ENCODE data around the gene NFIB.

NFIB gene

DNA sequence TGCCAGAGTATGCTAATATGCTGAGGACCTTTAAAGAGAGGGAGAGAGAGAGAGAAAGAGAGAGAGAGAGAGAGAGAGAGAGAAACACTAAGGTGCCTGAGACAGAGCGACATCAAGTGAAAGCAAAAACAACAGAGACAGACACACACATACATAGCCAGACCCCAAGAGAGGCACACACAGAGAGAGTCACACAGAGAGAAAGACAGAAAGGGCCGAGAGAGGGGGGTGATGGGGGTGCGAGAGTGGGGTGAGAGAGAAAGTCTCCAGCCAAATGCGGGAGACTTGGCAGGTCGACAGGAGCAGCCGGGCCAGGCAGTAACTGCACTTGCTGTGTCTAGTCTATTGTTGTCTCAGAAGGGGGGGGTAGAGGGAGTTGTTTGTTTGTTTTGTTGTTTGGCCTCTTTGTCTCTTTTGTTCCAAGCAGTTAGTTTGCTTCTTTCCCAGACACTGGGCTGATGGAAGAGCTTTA lies 30.1 kb upstream of the NFIB start:
- Histone ChIP-seq H3K27me3 (ENCODE audit: control insufficient read depth, insufficient read depth, low read length) (peaks cover 99% of the 10 kb centered on the region), H3K27ac (ENCODE audit: low read depth, low read length) (no peak overlapping the region), H3K9ac (ENCODE audit: low read length) (peak overlapping the region; percentile 22), H3K4me1 (ENCODE audit: control insufficient read depth, insufficient read depth, low read length) (peaks cover 34% of the 10 kb centered on the region), H3K36me3 (ENCODE audit: control insufficient read depth, insufficient read depth, low read length) (no peaks in the 10 kb centered on the region), H3K9me3 (ENCODE audit: control insufficient read depth, insufficient read depth, low read depth, low read length) (no peaks in the 10 kb centered on the region), H3K4me3 (ENCODE audit: low read depth, low read length) (peak overlapping the region; percentile 82)

DNA sequence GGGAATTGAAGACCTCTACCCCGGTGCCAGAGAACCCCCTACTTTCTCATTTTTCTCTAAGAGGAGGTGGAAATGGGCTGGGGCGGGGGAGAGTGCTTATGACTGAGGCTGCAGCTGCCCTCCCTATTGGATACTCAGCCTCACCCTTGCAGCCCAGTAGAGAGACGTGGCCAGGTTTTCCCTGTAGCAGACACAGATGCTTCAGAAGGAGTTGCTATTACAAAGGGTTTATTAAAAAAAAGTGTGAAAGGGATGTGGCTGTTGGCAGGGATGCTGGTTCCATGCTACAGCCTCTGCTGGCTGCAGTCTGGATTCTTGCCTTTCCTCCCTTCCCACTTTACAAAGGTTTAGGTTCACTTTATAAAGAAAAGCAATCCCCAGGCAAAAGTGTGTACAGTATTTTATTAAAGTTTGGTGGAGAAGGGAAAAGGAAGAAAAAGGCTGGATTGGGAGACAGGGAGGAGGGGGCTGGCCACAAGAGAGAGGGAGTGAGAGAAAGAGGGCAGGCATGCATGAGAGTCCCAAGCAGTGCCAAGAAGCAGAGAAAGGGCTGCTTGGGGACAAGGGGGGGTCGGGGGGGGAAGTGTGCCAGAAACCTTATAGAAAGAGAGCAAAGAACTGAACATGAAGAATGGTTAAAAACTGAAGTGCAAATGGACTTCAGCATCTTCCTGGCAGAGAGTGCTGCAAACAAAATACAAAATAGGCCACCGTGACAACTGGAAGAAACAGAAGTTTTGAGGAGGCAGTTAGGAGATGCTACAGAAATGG lies 29.5 kb upstream of the NFIB start:
- Histone ChIP-seq H3K27ac (ENCODE audit: low read depth, low read length) (no peak overlapping the region), H3K36me3 (ENCODE audit: control insufficient read depth, insufficient read depth, low read length) (no peaks in the 10 kb centered on the region), H3K4me1 (ENCODE audit: control insufficient read depth, insufficient read depth, low read length) (peaks cover 32% of the 10 kb centered on the region), H3K27me3 (ENCODE audit: control insufficient read depth, insufficient read depth, low read length) (peaks cover 99% of the 10 kb centered on the region), H3K4me3 (ENCODE audit: low read depth, low read length) (peak overlapping the region; percentile 82), H3K9ac (ENCODE audit: low read length) (peak overlapping the region; percentile 22), H3K9me3 (ENCODE audit: control insufficient read depth, insufficient read depth, low read depth, low read length) (no peaks in the 10 kb centered on the region)

DNA sequence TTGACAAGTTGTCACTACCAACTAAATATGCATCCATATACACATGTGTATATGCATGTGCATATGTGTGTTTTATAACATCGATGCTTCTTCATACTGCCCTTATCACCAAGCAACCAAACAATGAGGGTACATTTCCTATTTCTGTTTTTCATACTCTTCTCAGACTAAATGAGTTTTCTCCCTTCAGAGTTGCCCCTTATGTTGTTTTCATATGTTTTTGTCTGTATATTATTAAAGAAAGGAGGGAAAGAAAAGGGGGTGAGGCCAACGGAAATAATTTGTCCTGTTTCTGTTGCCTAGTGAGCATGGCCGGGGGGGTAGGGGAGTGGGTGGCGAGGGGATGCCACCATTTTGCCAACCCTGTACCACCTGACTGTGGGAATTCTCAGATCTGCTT lies 28.8 kb upstream of the NFIB start:
- Histone ChIP-seq H3K27me3 (ENCODE audit: control insufficient read depth, insufficient read depth, low read length) (peaks cover 94% of the 10 kb centered on the region), H3K4me3 (ENCODE audit: low read depth, low read length) (no peak overlapping the region), H3K36me3 (ENCODE audit: control insufficient read depth, insufficient read depth, low read length) (no peaks in the 10 kb centered on the region), H3K9ac (ENCODE audit: low read length) (no peak overlapping the region), H3K4me1 (ENCODE audit: control insufficient read depth, insufficient read depth, low read length) (peaks cover 32% of the 10 kb centered on the region), H3K9me3 (ENCODE audit: control insufficient read depth, insufficient read depth, low read depth, low read length) (no peaks in the 10 kb centered on the region), H3K27ac (ENCODE audit: low read depth, low read length) (no peak overlapping the region)

DNA sequence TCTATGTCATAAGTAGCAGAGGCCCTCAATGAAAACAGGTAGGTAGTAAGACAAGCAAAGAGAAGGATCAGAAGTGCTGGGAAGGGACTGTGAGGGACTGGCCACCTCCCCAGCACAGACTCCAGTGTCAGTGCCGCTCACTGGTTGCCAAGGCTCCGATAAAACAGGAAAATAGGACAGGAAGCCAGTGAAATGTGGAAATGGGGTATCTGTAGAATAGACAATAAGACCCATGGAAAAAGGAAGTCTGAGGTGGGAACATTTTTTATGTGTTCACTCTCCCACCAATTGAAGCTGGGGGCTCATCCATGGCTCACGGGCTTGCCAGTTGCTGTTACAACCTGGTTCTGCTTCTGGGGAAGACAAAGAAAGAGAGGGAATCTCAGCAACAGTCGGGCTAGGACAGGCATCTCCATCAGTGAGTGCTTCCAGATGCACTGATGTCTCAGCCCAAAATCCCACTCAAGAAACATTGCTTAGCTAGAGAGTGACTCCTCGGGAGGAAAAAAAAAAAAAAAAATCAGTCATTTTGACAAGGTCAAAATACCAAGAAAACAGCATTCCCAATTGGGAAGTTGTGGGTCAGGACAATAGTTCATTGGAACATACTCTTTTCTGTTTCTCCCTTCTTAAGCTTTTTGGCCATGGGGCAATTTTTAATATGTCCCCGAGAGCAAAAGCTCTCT lies 27.6 kb upstream of the NFIB start:
- H3K27ac ChIP-seq (ENCODE audit: low read depth, low read length), result no peak overlapping the region
- peaks cover 82% of the 10 kb centered on the region for H3K27me3 ChIP-seq (ENCODE audit: control insufficient read depth, insufficient read depth, low read length)
- no peak overlapping the region for H3K9ac ChIP-seq (ENCODE audit: low read length)
- H3K36me3 ChIP-seq (ENCODE audit: control insufficient read depth, insufficient read depth, low read length), result no peaks in the 10 kb centered on the region
- H3K9me3 ChIP-seq (ENCODE audit: control insufficient read depth, insufficient read depth, low read depth, low read length), result no peaks in the 10 kb centered on the region
- H3K4me3 ChIP-seq (ENCODE audit: low read depth, low read length), result no peak overlapping the region
- peaks cover 32% of the 10 kb centered on the region for H3K4me1 ChIP-seq (ENCODE audit: control insufficient read depth, insufficient read depth, low read length)

DNA sequence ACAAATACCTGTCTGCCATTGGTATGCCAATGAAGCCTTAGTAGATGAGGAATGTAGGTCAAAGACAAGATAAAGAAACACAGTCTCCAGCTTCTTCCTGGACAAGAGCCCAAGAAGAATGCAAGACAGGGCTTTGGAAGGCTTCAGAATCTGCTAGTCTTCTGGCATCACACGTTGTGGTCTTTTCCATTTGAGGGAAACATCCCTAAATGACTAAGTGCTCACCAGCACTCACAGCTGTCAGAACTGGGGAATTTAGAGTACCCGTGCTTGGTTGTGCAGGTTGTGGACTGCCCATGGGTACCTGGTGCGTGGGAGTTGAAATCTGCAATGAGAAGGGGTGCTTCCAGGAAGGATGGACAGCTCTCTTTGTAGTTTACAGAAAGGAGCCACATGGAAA lies 27.1 kb upstream of the NFIB start:
- no peaks in the 10 kb centered on the region for H3K36me3 ChIP-seq (ENCODE audit: control insufficient read depth, insufficient read depth, low read length)
- H3K27me3 ChIP-seq (ENCODE audit: control insufficient read depth, insufficient read depth, low read length), result peaks cover 76% of the 10 kb centered on the region

DNA sequence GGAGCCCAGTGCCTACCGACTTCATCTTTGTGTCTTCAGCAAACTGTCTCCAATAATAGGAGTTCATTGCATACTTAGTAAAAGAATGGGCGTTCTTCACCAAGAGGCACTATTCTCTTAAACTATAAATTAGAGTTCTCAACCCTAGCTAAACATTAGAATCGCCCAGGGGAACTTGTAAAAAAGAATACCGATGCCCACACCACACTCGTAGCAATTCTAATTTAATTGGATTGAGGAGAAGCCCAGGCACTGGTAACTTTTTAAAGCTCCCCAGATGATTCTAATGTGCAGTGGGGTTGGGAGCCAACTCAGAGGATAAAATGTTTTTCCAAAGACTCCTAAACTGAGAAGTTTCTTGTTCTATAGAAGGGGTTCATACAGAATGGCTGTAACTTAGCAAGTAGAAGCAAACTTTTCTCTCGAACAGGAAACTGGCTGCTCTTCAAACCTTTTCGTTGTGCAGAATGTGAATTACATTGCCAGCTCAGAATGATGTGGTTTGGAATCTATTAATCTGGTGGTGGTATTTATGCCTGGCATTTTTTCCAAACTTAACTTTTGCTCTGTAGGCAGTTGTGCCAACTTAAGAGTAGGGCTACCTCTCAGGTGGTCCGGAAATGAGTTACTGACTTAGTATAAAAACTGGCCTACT lies 26.4 kb upstream of the NFIB start:
- Histone ChIP-seq H3K4me3 (ENCODE audit: low read depth, low read length) (no peak overlapping the region), H3K27me3 (ENCODE audit: control insufficient read depth, insufficient read depth, low read length) (peaks cover 70% of the 10 kb centered on the region), H3K9me3 (ENCODE audit: control insufficient read depth, insufficient read depth, low read depth, low read length) (no peaks in the 10 kb centered on the region), H3K9ac (ENCODE audit: low read length) (no peak overlapping the region), H3K27ac (ENCODE audit: low read depth, low read length) (no peak overlapping the region), H3K4me1 (ENCODE audit: control insufficient read depth, insufficient read depth, low read length) (peaks cover 33% of the 10 kb centered on the region), H3K36me3 (ENCODE audit: control insufficient read depth, insufficient read depth, low read length) (no peaks in the 10 kb centered on the region)

More for the DNA sequence above, 27.1 kb upstream of the NFIB start:
- H3K9me3 ChIP-seq (ENCODE audit: control insufficient read depth, insufficient read depth, low read depth, low read length), result no peaks in the 10 kb centered on the region
- peaks cover 36% of the 10 kb centered on the region for H3K4me1 ChIP-seq (ENCODE audit: control insufficient read depth, insufficient read depth, low read length)
- H3K9ac ChIP-seq (ENCODE audit: low read length), result no peak overlapping the region
- H3K4me3 ChIP-seq (ENCODE audit: low read depth, low read length), result no peak overlapping the region
- H3K27ac ChIP-seq (ENCODE audit: low read depth, low read length), result no peak overlapping the region

DNA sequence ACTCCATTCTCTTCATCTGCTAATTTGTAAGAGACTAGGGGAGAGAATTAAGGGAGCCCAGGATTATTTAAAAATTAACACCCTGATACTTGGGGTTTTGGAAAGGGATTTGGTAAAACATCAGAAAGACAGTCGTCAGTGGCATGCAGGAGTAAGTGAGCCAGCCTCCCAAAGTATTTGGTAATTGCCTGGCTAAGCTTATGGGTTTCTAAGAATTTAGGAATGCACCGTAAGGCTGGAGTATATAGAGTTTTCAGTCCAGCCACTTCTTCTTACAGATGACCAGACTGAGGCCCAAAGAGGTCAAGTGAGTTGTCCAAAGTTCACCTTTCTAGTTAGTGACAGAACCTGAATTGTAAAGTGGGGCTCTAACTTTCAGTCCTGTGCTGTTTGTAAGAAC lies 25.8 kb upstream of the NFIB start:
- Histone ChIP-seq H3K9me3 (ENCODE audit: control insufficient read depth, insufficient read depth, low read depth, low read length) (no peaks in the 10 kb centered on the region), H3K27me3 (ENCODE audit: control insufficient read depth, insufficient read depth, low read length) (peaks cover 64% of the 10 kb centered on the region), H3K4me1 (ENCODE audit: control insufficient read depth, insufficient read depth, low read length) (peaks cover 33% of the 10 kb centered on the region), H3K36me3 (ENCODE audit: control insufficient read depth, insufficient read depth, low read length) (no peaks in the 10 kb centered on the region), H3K27ac (ENCODE audit: low read depth, low read length) (no peak overlapping the region), H3K9ac (ENCODE audit: low read length) (no peak overlapping the region), H3K4me3 (ENCODE audit: low read depth, low read length) (no peak overlapping the region)

DNA sequence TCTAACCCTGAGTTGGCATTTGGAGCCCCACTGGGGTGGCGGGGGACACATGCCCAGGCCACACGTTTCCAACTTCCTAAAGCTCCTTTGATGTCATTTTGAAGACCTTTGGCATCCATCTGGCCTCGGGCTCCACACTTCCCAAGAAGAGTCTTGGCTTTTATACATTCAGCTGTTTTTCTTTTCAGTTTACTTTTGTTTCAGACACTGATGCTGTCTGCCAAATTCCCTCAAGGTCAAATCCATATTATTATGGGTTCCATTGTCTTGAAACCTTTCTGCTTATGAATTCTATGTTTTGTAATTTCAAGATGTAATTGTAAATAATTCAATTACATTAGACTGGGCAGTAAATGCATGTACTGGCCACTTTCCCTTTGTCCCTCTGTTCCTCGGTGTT lies 23.7 kb upstream of the NFIB start:
- no peaks in the 10 kb centered on the region for H3K9me3 ChIP-seq (ENCODE audit: control insufficient read depth, insufficient read depth, low read depth, low read length)
- H3K4me3 ChIP-seq (ENCODE audit: low read depth, low read length), result no peak overlapping the region
- H3K27ac ChIP-seq (ENCODE audit: low read depth, low read length), result no peak overlapping the region
- H3K36me3 ChIP-seq (ENCODE audit: control insufficient read depth, insufficient read depth, low read length), result no peaks in the 10 kb centered on the region
- H3K27me3 ChIP-seq (ENCODE audit: control insufficient read depth, insufficient read depth, low read length), result peaks cover 43% of the 10 kb centered on the region
- H3K9ac ChIP-seq (ENCODE audit: low read length), result no peak overlapping the region
- peaks cover 17% of the 10 kb centered on the region for H3K4me1 ChIP-seq (ENCODE audit: control insufficient read depth, insufficient read depth, low read length)

DNA sequence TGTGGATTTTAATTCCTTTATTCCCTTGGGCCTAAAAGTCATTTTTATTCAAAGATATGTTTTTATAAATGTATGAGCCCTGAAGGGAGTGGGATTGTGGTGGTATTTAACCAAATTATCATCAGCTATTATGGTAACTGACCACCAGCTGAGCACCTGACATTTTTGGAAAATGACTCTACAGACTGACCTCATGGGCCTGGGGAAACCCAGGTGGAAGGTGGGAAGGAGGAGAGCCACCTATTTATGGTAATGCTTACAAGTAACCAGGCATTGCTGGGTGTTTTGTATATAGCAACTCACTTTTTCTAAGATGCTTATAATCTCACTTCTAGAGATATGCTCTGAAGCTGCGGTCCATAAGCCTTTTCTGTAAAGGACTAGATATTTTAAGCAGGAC lies 22.3 kb upstream of the NFIB start:
- Histone ChIP-seq H3K4me3 (ENCODE audit: low read depth, low read length) (no peak overlapping the region), H3K9ac (ENCODE audit: low read length) (no peak overlapping the region), H3K9me3 (ENCODE audit: control insufficient read depth, insufficient read depth, low read depth, low read length) (no peaks in the 10 kb centered on the region), H3K27me3 (ENCODE audit: control insufficient read depth, insufficient read depth, low read length) (peaks cover 29% of the 10 kb centered on the region), H3K27ac (ENCODE audit: low read depth, low read length) (no peak overlapping the region), H3K36me3 (ENCODE audit: control insufficient read depth, insufficient read depth, low read length) (no peaks in the 10 kb centered on the region), H3K4me1 (ENCODE audit: control insufficient read depth, insufficient read depth, low read length) (peaks cover 15% of the 10 kb centered on the region)

DNA sequence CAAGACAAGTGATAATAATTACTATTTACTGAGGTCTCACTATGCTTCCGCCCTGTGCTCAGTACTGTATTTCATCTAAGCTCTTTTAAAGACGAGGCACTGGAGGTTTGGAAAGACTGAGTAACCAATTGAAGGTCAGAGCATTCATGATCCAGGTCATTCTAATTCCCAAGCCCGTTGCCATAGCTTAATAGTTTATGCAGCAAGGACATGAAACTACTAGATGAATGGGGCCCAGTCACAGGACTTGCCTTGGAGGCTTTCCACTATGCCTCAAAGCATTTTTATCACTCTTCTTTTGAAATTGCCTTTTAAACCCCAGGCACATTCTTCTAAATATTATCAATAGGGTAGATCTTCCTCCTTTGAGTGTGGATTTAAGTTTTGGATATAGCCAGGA lies 17.2 kb upstream of the NFIB start:
- no peak overlapping the region for H3K4me3 ChIP-seq (ENCODE audit: low read depth, low read length)
- H3K4me1 ChIP-seq (ENCODE audit: control insufficient read depth, insufficient read depth, low read length), result peaks cover 3% of the 10 kb centered on the region; the same call in 1 of the 2 replicates
- H3K36me3 ChIP-seq (ENCODE audit: control insufficient read depth, insufficient read depth, low read length), result no peaks in the 10 kb centered on the region
- H3K9me3 ChIP-seq (ENCODE audit: control insufficient read depth, insufficient read depth, low read depth, low read length), result no peaks in the 10 kb centered on the region
- no peak overlapping the region for H3K9ac ChIP-seq (ENCODE audit: low read length)
- H3K27ac ChIP-seq (ENCODE audit: low read depth, low read length), result no peak overlapping the region
- H3K27me3 ChIP-seq (ENCODE audit: control insufficient read depth, insufficient read depth, low read length), result no peaks in the 10 kb centered on the region

DNA sequence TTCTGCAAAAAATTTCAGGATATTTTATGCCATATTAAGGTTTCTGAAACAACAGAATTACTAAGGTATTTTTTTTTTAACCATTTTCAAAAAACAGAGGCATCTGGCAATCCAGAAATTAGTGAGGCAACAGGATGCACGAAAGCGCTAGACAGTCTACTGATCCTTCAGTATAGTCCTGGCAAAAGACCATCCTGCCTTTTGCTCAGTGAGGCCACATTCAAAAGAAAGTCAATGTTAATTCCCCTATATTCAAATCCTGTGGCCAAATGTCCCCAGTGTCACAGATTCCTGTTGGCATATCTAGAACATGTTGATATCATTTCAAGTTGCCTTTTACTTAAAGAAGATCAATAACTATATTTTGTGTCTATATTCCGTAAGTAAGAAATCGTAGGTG lies 13.1 kb upstream of the NFIB start:
- Histone ChIP-seq H3K9me3 (ENCODE audit: control insufficient read depth, insufficient read depth, low read depth, low read length) (no peaks in the 10 kb centered on the region), H3K27me3 (ENCODE audit: control insufficient read depth, insufficient read depth, low read length) (peaks cover 11% of the 10 kb centered on the region; the same call in 1 of the 2 replicates), H3K36me3 (ENCODE audit: control insufficient read depth, insufficient read depth, low read length) (no peaks in the 10 kb centered on the region), H3K27ac (ENCODE audit: low read depth, low read length) (no peak overlapping the region), H3K9ac (ENCODE audit: low read length) (no peak overlapping the region), H3K4me3 (ENCODE audit: low read depth, low read length) (no peak overlapping the region), H3K4me1 (ENCODE audit: control insufficient read depth, insufficient read depth, low read length) (peaks cover 3% of the 10 kb centered on the region; the same call in 1 of the 2 replicates)
